SK-N-SH treated with all-trans-retinoic acid at 6 μM for 48 hours (cell line): ENCODE measurements around the gene OAF.

Experiments
- ARNTL ChIP-seq: fragments of 450-650 bp; formaldehyde crosslinking; IDR thresholded peaks from 2 replicates; pipeline ENCODE4 v1.5.0; 2020; ENCODE audit warnings: low read depth, mild to moderate bottlenecking, moderate library complexity, borderline replicate concordance
- BACH2 ChIP-seq: fragments of 250-450 bp; sonication (Bioruptor Pico); IDR thresholded peaks from 2 replicates; pipeline ENCODE4 v1.9.0; 2021; ENCODE audit warnings: mild to moderate bottlenecking, borderline replicate concordance
- ESRRG ChIP-seq: fragments of 250-450 bp; sonication (Bioruptor Pico); IDR thresholded peaks from 2 replicates; pipeline ENCODE4 v1.6.1; 2021; ENCODE audit warnings: mild to moderate bottlenecking
- PPARA ChIP-seq: fragments of 250-450 bp; sonication (Bioruptor Pico); IDR thresholded peaks from 2 replicates; pipeline ENCODE4 v1.5.0; 2020; ENCODE audit warnings: mild to moderate bottlenecking, borderline replicate concordance
- RARB ChIP-seq: fragments of 250-450 bp; sonication (Bioruptor Pico); IDR thresholded peaks from 2 replicates; pipeline ENCODE4 v1.8.0; 2021; ENCODE audit warnings: mild to moderate bottlenecking, moderate library complexity
- SNAI2 ChIP-seq: fragments of 250-450 bp; sonication (Bioruptor Pico); IDR thresholded peaks from 2 replicates; pipeline ENCODE4 v1.5.0; 2020; ENCODE audit warnings: mild to moderate bottlenecking, moderate library complexity
- TCF4 ChIP-seq: fragments of 250-450 bp; sonication (Bioruptor Pico); IDR thresholded peaks from 2 replicates; pipeline ENCODE4 v1.8.0; 2021; ENCODE audit warnings: mild to moderate bottlenecking, moderate library complexity, borderline replicate concordance
- TOX ChIP-seq: fragments of 250-450 bp; sonication (Bioruptor Pico); IDR thresholded peaks from 2 replicates; pipeline ENCODE4 v1.8.0; 2021; ENCODE audit warnings: mild to moderate bottlenecking, moderate library complexity, borderline replicate concordance
- ZFP30 ChIP-seq: fragments of 450-650 bp; formaldehyde crosslinking; IDR thresholded peaks from 2 replicates; pipeline ENCODE4 v1.5.0; 2022; ENCODE audit warnings: mild to moderate bottlenecking, moderate library complexity
- ZNF70 ChIP-seq: fragments of 450-650 bp; formaldehyde crosslinking; IDR thresholded peaks from 2 replicates; pipeline ENCODE4 v1.5.0; 2020; ENCODE audit warnings: mild to moderate bottlenecking, moderate library complexity
- TF ChIP-seq, protein P1 (sequence below): fragments of 250-450 bp; sonication (Bioruptor Pico); IDR thresholded peaks from 2 replicates; pipeline ENCODE4 v1.5.1; 2021; ENCODE audit warnings: mild to moderate bottlenecking, moderate library complexity
- TF ChIP-seq, protein P2 (sequence below): fragments of 250-450 bp; sonication (Bioruptor Pico); IDR thresholded peaks from 2 replicates; pipeline ENCODE4 v1.5.1; 2020; ENCODE audit warnings: low read depth, mild to moderate bottlenecking, moderate library complexity
- TF ChIP-seq, protein P3 (sequence below): fragments of 250-450 bp; sonication (Bioruptor Pico); IDR thresholded peaks from 2 replicates; pipeline ENCODE4 v1.8.0; 2020; ENCODE audit warnings: mild to moderate bottlenecking, moderate library complexity, borderline replicate concordance
- TF ChIP-seq, protein P4 (sequence below): fragments of 250-450 bp; sonication (Bioruptor Pico); IDR thresholded peaks from 2 replicates; pipeline ENCODE4 v1.8.0; 2021; ENCODE audit warnings: low read depth, mild to moderate bottlenecking, moderate library complexity, borderline replicate concordance

DNA sequence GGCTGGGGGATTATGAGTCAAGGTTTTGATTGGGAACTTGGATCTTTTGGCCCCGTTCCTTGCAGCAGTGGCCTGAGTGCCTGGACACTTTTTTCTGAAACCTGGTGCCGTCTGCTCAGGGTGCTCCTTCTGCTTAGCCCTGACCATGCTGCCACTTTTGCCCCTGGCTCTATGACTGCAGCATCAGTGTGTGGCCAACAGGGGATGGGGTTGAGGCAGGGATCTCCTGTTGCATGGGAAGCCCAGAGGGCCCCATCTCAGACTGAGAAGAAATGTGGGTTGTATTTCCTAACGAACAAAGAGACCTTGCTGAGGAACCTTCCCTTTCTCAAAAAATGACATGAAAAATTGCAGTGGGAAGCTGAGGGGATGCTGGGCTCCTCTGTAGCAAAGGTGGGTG, 47.8 kb downstream of the OAF start:
- TF ChIP-seq TCF4 (CRISPR knock-in tag) (no peak), SNAI2 (no peak), ZFP30 (CRISPR knock-in tag) (no peak), ARNTL (CRISPR knock-in tag) (no peak), RARB (CRISPR knock-in tag) (no peak), PPARA (CRISPR knock-in tag) (no peak), TOX (CRISPR knock-in tag) (no peak), BACH2 (CRISPR knock-in tag) (no peak), ZNF70 (CRISPR knock-in tag) (no peak), ESRRG (CRISPR knock-in tag) (no peak)
- TF ChIP-seq, protein P1, sequence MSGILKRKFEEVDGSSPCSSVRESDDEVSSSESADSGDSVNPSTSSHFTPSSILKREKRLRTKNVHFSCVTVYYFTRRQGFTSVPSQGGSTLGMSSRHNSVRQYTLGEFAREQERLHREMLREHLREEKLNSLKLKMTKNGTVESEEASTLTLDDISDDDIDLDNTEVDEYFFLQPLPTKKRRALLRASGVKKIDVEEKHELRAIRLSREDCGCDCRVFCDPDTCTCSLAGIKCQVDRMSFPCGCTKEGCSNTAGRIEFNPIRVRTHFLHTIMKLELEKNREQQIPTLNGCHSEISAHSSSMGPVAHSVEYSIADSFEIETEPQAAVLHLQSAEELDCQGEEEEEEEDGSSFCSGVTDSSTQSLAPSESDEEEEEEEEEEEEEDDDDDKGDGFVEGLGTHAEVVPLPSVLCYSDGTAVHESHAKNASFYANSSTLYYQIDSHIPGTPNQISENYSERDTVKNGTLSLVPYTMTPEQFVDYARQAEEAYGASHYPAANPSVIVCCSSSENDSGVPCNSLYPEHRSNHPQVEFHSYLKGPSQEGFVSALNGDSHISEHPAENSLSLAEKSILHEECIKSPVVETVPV = no peak
- TF ChIP-seq, protein P2, sequence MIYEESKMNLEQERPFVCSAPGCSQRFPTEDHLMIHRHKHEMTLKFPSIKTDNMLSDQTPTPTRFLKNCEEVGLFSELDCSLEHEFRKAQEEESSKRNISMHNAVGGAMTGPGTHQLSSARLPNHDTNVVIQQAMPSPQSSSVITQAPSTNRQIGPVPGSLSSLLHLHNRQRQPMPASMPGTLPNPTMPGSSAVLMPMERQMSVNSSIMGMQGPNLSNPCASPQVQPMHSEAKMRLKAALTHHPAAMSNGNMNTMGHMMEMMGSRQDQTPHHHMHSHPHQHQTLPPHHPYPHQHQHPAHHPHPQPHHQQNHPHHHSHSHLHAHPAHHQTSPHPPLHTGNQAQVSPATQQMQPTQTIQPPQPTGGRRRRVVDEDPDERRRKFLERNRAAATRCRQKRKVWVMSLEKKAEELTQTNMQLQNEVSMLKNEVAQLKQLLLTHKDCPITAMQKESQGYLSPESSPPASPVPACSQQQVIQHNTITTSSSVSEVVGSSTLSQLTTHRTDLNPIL (CRISPR knock-in tag) = no peak
- TF ChIP-seq, protein P3, sequence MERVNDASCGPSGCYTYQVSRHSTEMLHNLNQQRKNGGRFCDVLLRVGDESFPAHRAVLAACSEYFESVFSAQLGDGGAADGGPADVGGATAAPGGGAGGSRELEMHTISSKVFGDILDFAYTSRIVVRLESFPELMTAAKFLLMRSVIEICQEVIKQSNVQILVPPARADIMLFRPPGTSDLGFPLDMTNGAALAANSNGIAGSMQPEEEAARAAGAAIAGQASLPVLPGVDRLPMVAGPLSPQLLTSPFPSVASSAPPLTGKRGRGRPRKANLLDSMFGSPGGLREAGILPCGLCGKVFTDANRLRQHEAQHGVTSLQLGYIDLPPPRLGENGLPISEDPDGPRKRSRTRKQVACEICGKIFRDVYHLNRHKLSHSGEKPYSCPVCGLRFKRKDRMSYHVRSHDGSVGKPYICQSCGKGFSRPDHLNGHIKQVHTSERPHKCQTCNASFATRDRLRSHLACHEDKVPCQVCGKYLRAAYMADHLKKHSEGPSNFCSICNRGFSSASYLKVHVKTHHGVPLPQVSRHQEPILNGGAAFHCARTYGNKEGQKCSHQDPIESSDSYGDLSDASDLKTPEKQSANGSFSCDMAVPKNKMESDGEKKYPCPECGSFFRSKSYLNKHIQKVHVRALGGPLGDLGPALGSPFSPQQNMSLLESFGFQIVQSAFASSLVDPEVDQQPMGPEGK (CRISPR knock-in tag) = no peak
- TF ChIP-seq, protein P4, sequence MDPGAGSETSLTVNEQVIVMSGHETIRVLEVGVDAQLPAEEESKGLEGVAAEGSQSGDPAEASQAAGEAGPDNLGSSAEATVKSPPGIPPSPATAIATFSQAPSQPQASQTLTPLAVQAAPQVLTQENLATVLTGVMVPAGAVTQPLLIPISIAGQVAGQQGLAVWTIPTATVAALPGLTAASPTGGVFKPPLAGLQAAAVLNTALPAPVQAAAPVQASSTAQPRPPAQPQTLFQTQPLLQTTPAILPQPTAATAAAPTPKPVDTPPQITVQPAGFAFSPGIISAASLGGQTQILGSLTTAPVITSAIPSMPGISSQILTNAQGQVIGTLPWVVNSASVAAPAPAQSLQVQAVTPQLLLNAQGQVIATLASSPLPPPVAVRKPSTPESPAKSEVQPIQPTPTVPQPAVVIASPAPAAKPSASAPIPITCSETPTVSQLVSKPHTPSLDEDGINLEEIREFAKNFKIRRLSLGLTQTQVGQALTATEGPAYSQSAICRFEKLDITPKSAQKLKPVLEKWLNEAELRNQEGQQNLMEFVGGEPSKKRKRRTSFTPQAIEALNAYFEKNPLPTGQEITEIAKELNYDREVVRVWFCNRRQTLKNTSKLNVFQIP (CRISPR knock-in tag) = no peak
